HG03103 (cell line): Measurements from ENCODE around the gene GABRB1.

Experiments
- ATAC-seq: cut with Tn5 transposase; IDR thresholded peaks from one replicate; pipeline ENCODE4 v1.9.1; 2021; ENCODE audit warnings: low read depth; ENCODE audit not compliant: unreplicated experiment

The GABRB1 gene

DNA sequence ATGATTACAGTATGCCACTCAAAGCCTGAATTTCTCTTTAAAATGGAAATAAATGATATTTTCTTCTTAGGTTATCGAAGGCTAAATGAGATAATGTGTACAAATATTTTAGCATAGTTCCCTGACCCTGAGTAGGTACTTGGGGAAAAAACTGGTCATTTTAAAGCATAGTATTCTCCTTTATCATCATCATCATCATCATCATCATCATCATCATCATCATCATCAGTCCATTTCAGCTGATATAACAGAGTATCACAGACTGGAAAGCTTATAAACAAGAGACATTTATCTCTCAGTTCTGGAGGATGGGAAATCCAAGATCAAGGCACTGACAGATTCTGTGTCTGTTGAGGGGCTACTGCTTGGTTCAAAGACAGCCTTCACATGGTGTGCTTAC lies 13.9 kb downstream of the GABRB1 start:
- ATAC-seq, result no peak

DNA sequence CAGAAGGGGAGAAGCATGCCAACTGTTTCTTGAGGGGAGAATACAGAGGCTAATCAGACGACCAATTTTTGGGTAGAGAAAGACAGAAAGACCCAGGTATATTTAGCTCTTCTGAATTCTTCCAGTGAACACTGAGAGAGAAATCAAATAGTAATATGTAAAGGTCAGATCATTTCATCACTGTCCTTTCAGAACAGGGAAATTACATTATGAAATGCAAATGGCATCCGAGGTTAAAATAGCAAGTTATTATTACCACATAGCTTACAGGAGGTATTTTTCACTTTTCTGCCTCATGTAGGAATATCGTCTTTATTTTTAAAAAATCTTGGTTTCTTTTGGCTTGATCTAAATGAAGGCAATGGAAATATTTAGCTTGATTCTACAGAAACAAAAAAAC lies 18.0 kb downstream of the GABRB1 start:
- ATAC-seq, result no peak

DNA sequence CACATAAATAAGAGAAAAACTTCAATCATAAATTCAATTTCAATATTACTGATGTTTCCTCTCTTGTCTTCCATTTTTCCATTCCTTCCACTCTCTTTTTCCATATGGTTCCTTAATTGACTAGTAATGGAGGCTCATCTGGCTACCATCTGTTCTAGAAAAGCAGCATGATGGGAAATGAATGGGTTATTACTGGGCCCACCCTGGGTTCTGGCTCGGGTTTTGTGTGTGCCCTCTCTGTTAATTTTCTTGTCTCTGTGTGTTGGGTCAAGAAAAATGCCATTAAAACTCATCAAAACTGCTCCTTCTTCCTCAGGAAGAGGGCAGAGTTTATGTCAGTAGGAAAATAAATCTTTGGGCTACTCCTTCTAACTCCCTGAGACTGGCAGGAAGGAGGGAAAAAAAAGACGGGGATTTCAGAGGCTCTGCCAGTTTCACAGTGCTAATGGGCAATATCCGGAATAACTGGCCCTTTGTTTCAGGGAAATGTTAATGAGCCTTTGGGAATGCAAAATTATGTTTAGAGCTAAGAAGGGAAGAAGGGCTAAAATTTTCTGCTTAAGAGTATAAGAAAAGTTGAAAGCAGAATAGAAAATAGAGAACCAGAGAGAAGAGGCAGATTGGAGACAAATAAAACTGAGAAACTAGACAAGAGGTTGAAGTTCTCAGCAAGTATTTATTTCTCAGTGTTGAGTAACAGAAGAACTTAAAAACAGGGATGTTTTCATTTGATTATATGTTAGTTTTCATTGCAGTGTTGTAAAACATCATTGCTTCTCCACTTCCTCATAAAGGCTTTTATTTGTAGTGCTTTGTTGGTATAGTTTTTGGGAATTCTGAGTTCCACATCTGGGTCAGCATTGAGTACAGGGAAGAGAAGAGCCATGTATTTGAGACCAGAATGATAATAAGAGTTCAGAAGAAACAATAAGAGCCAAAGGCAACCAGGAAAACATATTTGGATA lies 19.7 kb downstream of the GABRB1 start:
- ATAC-seq, result no peak

GRCh38 chr4:47053485-47053884 lies 22.1 kb downstream of the GABRB1 start:
- no peak for ATAC-seq

DNA sequence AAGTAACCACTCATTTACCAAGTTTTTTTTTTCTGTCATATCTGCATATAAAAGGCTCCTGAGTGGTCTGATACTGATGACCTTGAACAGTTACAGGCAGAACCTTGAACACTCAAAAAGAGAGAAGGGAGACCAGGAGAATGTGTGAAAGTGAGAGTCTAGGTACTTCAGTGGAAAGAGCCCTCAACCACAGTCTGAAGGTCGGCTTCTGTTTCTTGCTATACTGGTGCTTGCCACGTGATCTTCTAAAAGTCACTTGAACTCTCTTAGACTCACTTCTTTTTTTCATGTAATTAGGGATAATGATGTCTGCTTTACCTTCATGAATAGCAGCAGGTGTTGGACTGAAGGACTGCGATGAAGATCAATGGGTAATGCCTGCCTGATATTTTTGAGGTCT lies 22.8 kb downstream of the GABRB1 start:
- ATAC-seq, result no peak

GRCh38 chr4:47057991-47058390 lies 26.6 kb downstream of the GABRB1 start:
- ATAC-seq, result no peak

DNA sequence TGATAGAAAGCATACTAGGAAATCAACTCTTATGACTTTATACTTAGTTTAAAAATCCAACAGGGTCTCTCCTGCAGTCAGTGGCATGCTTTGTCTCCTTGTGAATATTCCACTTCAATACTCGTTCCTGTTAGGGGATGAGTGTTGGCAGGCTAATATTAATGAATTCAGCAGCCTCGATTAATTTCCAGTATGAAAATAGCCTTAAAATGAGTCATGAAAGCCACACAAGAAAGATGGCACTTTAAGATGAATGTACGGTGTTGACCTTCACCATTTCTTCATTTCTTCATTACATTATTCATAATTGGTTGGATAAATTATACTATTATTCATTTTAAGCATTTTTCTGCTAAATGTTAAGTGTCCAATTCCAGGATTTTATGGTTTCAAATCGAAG lies 29.2 kb downstream of the GABRB1 start:
- no peak for ATAC-seq

- ATAC-seq, result no peak
Observed at GRCh38 chr4:47061435-47061834, 30.1 kb downstream of the GABRB1 start.

- no peak for ATAC-seq
Observed at GRCh38 chr4:47065051-47065481, 33.7 kb downstream of the GABRB1 start.

- ATAC-seq, result no peak
Observed at GRCh38 chr4:47068986-47069385, 37.6 kb downstream of the GABRB1 start.

- no peak for ATAC-seq
Observed at GRCh38 chr4:47071901-47072341, 40.6 kb downstream of the GABRB1 start.

DNA sequence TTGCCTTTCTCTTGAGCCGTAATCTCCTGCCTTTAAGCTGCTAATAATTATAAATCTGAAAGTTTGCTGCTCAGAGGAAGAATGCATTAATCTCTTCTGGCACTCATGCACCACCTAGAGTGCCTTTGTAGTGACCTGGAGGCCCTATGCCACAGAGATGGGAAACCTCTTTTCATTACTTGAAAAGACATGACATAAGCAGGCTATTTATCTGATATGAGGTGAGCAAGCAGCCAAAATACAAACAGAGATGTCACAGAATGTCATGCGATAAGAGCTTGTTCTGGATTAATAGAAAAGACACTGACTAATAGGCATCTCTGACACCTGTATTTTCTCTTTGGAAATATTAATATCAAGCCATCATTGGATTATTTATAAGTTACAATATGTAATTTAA lies 42.3 kb downstream of the GABRB1 start:
- no peak for ATAC-seq

DNA sequence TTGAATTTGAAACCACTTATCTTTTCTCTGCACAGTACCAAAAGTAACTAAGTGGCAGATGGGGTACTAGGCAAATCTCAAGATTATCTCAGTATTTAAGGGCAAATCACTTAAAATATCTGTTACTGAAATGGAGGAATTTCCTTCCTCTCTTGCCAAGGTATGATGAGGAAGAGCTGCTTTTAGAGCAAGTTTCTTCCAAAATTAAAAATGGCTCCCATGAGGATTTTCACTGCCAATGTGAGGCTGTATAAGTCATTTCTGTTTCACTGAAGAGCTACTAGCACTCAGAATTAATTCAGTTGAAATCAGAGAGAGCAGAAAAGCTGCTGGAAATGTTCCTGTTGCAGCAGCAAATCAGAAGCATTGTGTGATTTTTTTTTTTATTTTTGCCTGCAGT lies 43.4 kb downstream of the GABRB1 start:
- no peak for ATAC-seq

- no peak for ATAC-seq
Observed at GRCh38 chr4:47075262-47075661, 43.9 kb downstream of the GABRB1 start.

DNA sequence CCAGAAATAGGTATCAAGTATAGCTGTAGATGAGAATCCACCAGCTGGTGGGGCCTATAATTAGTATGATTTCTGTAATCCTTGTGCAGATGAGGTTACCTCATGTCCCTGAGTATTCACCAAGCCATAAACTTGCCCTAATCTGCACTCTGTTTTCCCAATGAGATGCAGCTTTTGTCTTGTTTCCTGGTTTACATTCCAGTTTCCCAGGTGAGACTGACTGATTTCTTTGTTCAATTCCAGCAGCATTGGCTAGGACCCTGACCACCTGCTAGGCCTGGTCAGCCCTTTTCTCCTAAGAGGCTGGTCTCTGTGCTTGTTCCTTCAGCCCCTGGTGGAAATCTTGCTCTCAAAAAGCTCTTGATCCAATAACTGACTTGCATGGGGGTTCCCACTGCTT lies 44.6 kb downstream of the GABRB1 start:
- no peak for ATAC-seq

DNA sequence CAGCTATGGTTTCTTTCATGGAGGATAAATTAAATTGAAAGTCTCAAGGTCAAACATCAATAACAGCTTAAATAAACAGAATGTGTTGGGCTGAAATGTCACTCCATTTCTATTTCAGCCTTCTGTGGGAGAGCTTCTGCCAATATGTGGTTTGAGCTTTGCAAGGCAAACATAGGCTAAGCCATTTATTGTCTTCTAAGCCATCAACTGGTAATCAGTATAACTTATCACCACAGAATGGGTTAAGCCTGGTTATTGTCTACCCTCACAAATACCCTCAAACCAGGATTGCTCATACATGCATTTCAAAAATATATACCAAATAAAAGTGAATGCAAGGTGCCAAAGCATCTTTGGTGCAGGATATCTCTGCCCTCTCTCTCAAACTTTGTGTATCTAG lies 52.7 kb downstream of the GABRB1 start:
- ATAC-seq, result no peak

DNA sequence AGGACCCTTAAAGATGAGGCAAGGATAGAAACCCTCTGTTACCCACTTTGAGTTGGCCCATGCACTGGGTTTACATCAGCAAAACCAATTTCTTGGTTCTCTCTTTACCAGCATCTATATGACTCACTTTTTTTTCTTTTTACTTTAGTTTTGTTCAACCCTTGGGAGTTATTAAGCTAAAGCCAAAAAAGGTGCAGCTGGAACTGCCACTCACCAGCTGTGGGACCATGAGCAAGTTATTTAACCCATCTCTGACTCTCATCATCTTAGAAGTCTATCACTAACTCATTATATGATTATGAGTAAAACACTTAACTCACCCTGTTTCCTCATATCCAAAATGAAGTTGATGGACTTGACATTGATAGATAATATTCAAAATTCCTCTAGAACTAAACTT lies 53.4 kb downstream of the GABRB1 start:
- ATAC-seq, result no peak

GRCh38 chr4:47088298-47088697 lies 56.9 kb downstream of the GABRB1 start:
- no peak for ATAC-seq

GRCh38 chr4:47095884-47096283 lies 64.5 kb downstream of the GABRB1 start:
- no peak for ATAC-seq

DNA sequence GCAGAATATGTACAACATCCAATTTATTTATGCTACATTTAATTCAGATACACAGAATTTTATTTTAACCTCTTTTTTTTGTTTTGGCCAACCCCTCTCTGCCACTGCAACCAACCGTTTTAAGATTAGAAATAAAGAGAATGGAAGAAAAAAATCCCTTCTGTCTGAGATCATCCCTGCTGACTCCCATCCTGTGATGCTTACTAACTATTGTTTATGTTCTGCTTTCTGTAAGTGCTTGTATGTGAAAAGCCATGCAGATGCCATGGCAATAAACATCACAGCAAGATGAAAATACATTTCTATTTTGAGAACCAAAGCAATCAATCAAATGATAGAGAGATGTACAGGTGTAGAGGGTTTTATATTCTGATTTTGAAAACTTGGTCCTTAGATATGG lies 70.1 kb downstream of the GABRB1 start:
- ATAC-seq, result no peak

GRCh38 chr4:47104986-47105385 lies 73.6 kb downstream of the GABRB1 start:
- no peak for ATAC-seq

- no peak for ATAC-seq
Observed at GRCh38 chr4:47106561-47106960, 75.2 kb downstream of the GABRB1 start.
